ENCODE results near the gene TM9SF4. TPM values are rescaled to one million over a fixed set of nuclear protein-coding genes. Genes with fewer than 3 reads are reported as not detected.

TM9SF4 gene
- total RNA-seq, 1 donor from 2014 or later = 29.2 TPM

- H3K4me3 ChIP-seq = no peak overlapping the region
- intact Hi-C loops (cut with DNase I) = no loop called here
- peak in 1 of 2 donors; percentile 11 for DNase-seq (ENCODE audit: low spot score in 2 of 2)
- no peaks in the 10 kb centered on the region for H3K27me3 ChIP-seq
- TF ChIP-seq CTCF (IDR thresholded peaks at IDR 0.05) = no peak
- H3K9me3 ChIP-seq = no peaks in the 10 kb centered on the region
- H3K36me3 ChIP-seq = peaks cover 0 to 16% of the 10 kb centered on the region in 2 donors
- H3K4me1 ChIP-seq = peaks cover 0 to 7% of the 10 kb centered on the region in 2 donors
- H3K27ac ChIP-seq = no peak overlapping the region
These were observed 20.8 kb downstream of the TM9SF4 start for GRCh38 chr20:32130352-32130751.

GRCh38 chr20:32130965-32131364, 21.5 kb downstream of the TM9SF4 start:
- Histone ChIP-seq H3K9me3 (no peaks in the 10 kb centered on the region), H3K4me3 (no peak overlapping the region), H3K4me1 (peaks cover 0 to 7% of the 10 kb centered on the region in 2 donors), H3K27me3 (no peaks in the 10 kb centered on the region), H3K36me3 (peaks cover under 1 to 17% of the 10 kb centered on the region in 2 donors), H3K27ac (no peak overlapping the region)
- no peak for TF ChIP-seq CTCF (IDR thresholded peaks at IDR 0.05)
- DNase-seq (ENCODE audit: low spot score in 2 of 2) = no peak
- intact Hi-C loops (cut with DNase I) = no loop called here

- no peaks in the 10 kb centered on the region for H3K27me3 ChIP-seq
- H3K9me3 ChIP-seq = no peaks in the 10 kb centered on the region
- no peak overlapping the region for H3K27ac ChIP-seq
- intact Hi-C loops (cut with DNase I) = no loop called here
- H3K4me3 ChIP-seq = no peak overlapping the region
- no peak for TF ChIP-seq CTCF (IDR thresholded peaks at IDR 0.05)
- H3K4me1 ChIP-seq = peaks cover 0 to 7% of the 10 kb centered on the region in 2 donors
- peak in 1 of 2 donors; percentile 51 for DNase-seq (ENCODE audit: low spot score in 2 of 2)
- peaks cover 20 to 38% of the 10 kb centered on the region in 2 donors for H3K36me3 ChIP-seq
These were observed 23.5 kb downstream of the TM9SF4 start for GRCh38 chr20:32132911-32133549.

- no peak for TF ChIP-seq CTCF (IDR thresholded peaks at IDR 0.05)
- no peaks in the 10 kb centered on the region for H3K9me3 ChIP-seq
- H3K27me3 ChIP-seq = no peaks in the 10 kb centered on the region
- peaks cover 30 to 48% of the 10 kb centered on the region in 2 donors for H3K36me3 ChIP-seq
- DNase-seq (ENCODE audit: low spot score in 2 of 2) = no peak
- no peak overlapping the region for H3K27ac ChIP-seq
- intact Hi-C loops (cut with DNase I) = no loop called here
- peaks cover 0 to 7% of the 10 kb centered on the region in 2 donors for H3K4me1 ChIP-seq
- no peak overlapping the region for H3K4me3 ChIP-seq
These were observed 24.5 kb downstream of the TM9SF4 start for GRCh38 chr20:32134026-32134425.

GRCh38 chr20:32135983-32136515, 26.5 kb downstream of the TM9SF4 start:
- Histone ChIP-seq H3K27me3 (no peaks in the 10 kb centered on the region), H3K36me3 (peaks cover 44 to 64% of the 10 kb centered on the region in 2 donors), H3K9me3 (no peaks in the 10 kb centered on the region), H3K4me3 (no peak overlapping the region), H3K4me1 (no peaks in the 10 kb centered on the region), H3K27ac (no peak overlapping the region)
- DNase-seq (ENCODE audit: low spot score in 2 of 2) = peak in 1 of 2 donors; percentile 35
- TF ChIP-seq CTCF (IDR thresholded peaks at IDR 0.05) = no peak
- intact Hi-C loops (cut with DNase I) = no loop called here
